HEK293 (cell line): Measurements from ENCODE around the gene GAST.

Experiments used
- GLIS1 ChIP-seq: fragments of 450-650 bp; formaldehyde crosslinking; IDR thresholded peaks from 2 replicates; pipeline ENCODE4 v1.5.1; 2016; ENCODE audit warnings: missing biosample characterization, missing genetic modification characterization
- GLIS2 ChIP-seq: fragments of 450-650 bp; formaldehyde crosslinking; IDR thresholded peaks from 2 replicates; pipeline ENCODE4 v1.5.1; 2016; ENCODE audit warnings: missing biosample characterization, missing genetic modification characterization
- KLF16 ChIP-seq: fragments of 450-650 bp; formaldehyde crosslinking; IDR thresholded peaks from 2 replicates; pipeline ENCODE4 v1.5.1; 2017; ENCODE audit warnings: missing biosample characterization, missing genetic modification characterization
- KLF8 ChIP-seq: fragments of 450-650 bp; formaldehyde crosslinking; IDR thresholded peaks from 2 replicates; pipeline ENCODE4 v1.5.1; 2016; ENCODE audit warnings: missing biosample characterization, missing genetic modification characterization
- PRDM1 ChIP-seq: fragments of 450-650 bp; formaldehyde crosslinking; IDR thresholded peaks from 2 replicates; pipeline ENCODE4; 2016; ENCODE audit warnings: missing biosample characterization, missing genetic modification characterization
- ZBTB1 ChIP-seq: fragments of 450-650 bp; formaldehyde crosslinking; IDR thresholded peaks from 2 replicates; pipeline ENCODE4 v1.5.1; 2016; ENCODE audit warnings: missing biosample characterization, missing genetic modification characterization
- ZBTB17 ChIP-seq: fragments of 450-650 bp; formaldehyde crosslinking; IDR thresholded peaks from 2 replicates; pipeline ENCODE4 v1.5.1; 2016; ENCODE audit warnings: missing biosample characterization, missing genetic modification characterization
- ZBTB8A ChIP-seq: fragments of 450-650 bp; formaldehyde crosslinking; IDR thresholded peaks from 2 replicates; pipeline ENCODE4 v1.5.1; 2016; ENCODE audit warnings: missing biosample characterization, missing genetic modification characterization
- ZFP69B ChIP-seq: fragments of 450-650 bp; formaldehyde crosslinking; IDR thresholded peaks from 2 replicates; pipeline ENCODE4 v1.5.1; 2016; ENCODE audit warnings: missing biosample characterization, missing genetic modification characterization
- ZNF2 ChIP-seq: fragments of 450-650 bp; formaldehyde crosslinking; IDR thresholded peaks from 2 replicates; pipeline ENCODE4 v1.5.1; 2016; ENCODE audit warnings: missing biosample characterization, missing genetic modification characterization
- ZNF335 ChIP-seq: fragments of 450-650 bp; formaldehyde crosslinking; conservative IDR thresholded peaks from 2 replicates; pipeline ENCODE4 v1.5.1; 2016; ENCODE audit warnings: missing biosample characterization, missing genetic modification characterization
- ZNF394 ChIP-seq: fragments of 450-650 bp; formaldehyde crosslinking; IDR thresholded peaks from 2 replicates; pipeline ENCODE4 v1.5.1; 2016; ENCODE audit warnings: missing biosample characterization, missing genetic modification characterization, mild to moderate bottlenecking, moderate library complexity, borderline replicate concordance
- ZNF404 ChIP-seq: fragments of 450-650 bp; formaldehyde crosslinking; IDR thresholded peaks from 2 replicates; pipeline ENCODE4 v1.5.1; 2017; ENCODE audit warnings: missing biosample characterization, missing genetic modification characterization
- ZNF558 ChIP-seq: fragments of 450-650 bp; formaldehyde crosslinking; IDR thresholded peaks from 2 replicates; pipeline ENCODE4 v1.5.1; 2016; ENCODE audit warnings: missing biosample characterization, missing genetic modification characterization
- ZNF560 ChIP-seq: fragments of 450-650 bp; formaldehyde crosslinking; IDR thresholded peaks from 2 replicates; pipeline ENCODE4 v1.5.1; 2017; ENCODE audit warnings: missing biosample characterization, missing genetic modification characterization, borderline replicate concordance
- ZNF660 ChIP-seq: fragments of 450-650 bp; IDR thresholded peaks from 2 replicates; pipeline ENCODE4 v1.5.1; 2018; ENCODE audit warnings: missing biosample characterization, mild to moderate bottlenecking, missing genetic modification characterization
- ZXDB ChIP-seq: fragments of 450-650 bp; formaldehyde crosslinking; IDR thresholded peaks from 2 replicates; pipeline ENCODE4 v1.5.1; 2016; ENCODE audit warnings: missing biosample characterization, missing genetic modification characterization
- TF ChIP-seq, protein P1 (sequence below): fragments of 450-650 bp; formaldehyde crosslinking; conservative IDR thresholded peaks from 2 replicates; pipeline ENCODE4 v1.5.1; 2016; ENCODE audit warnings: low read depth, missing biosample characterization, missing genetic modification characterization
- TF ChIP-seq, protein P2 (sequence below): fragments of 450-650 bp; formaldehyde crosslinking; IDR thresholded peaks from 2 replicates; pipeline ENCODE4 v1.5.0; 2017; ENCODE audit warnings: missing biosample characterization, missing genetic modification characterization, borderline replicate concordance
- TF ChIP-seq, protein P3 (sequence below): fragments of 450-650 bp; formaldehyde crosslinking; IDR thresholded peaks from 2 replicates; pipeline ENCODE4 v1.5.1; 2016; ENCODE audit warnings: missing biosample characterization, missing genetic modification characterization
- TF ChIP-seq, protein P4 (sequence below): fragments of 450-650 bp; formaldehyde crosslinking; IDR thresholded peaks from 2 replicates; pipeline ENCODE4 v1.5.1; 2016; ENCODE audit warnings: missing biosample characterization, missing genetic modification characterization
- TF ChIP-seq, protein P5 (sequence below): fragments of 450-650 bp; formaldehyde crosslinking; IDR thresholded peaks from 2 replicates; pipeline ENCODE4 v1.5.1; 2016; ENCODE audit warnings: missing biosample characterization, missing genetic modification characterization
- TF ChIP-seq, protein P6 (sequence below): fragments of 450-650 bp; formaldehyde crosslinking; IDR thresholded peaks from 2 replicates; pipeline ENCODE4 v1.5.1; 2016; ENCODE audit warnings: missing biosample characterization, missing genetic modification characterization

GAST gene

DNA sequence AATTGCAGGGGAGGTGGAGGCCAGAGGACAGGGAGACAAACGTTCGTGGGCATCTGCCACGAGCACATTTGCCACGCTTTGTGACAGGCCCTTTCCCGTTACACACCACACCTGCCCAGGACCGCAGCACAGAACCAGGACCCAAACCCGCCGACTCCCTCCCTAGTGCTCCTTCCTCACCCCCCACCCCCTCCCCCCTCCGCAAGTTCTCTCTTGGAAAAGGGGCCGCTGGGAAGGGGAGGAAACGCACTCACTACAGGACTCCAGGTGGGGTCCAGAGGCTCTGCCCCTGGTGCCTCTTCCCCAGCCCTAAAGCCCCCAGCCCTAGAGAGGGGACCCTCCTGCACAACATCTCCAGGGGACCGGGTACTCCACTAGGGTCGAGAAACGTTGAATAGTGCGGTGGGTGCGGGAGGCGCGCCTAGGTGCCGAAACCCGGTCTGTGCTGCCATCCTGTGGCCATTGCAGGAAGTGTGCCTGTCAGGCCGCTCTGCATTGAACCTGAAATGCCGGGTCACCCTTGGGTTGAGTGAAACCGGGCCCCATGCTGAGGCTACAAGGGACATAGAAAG lies 45.3 kb upstream of the GAST start (continued):
- TF ChIP-seq, protein P1, sequence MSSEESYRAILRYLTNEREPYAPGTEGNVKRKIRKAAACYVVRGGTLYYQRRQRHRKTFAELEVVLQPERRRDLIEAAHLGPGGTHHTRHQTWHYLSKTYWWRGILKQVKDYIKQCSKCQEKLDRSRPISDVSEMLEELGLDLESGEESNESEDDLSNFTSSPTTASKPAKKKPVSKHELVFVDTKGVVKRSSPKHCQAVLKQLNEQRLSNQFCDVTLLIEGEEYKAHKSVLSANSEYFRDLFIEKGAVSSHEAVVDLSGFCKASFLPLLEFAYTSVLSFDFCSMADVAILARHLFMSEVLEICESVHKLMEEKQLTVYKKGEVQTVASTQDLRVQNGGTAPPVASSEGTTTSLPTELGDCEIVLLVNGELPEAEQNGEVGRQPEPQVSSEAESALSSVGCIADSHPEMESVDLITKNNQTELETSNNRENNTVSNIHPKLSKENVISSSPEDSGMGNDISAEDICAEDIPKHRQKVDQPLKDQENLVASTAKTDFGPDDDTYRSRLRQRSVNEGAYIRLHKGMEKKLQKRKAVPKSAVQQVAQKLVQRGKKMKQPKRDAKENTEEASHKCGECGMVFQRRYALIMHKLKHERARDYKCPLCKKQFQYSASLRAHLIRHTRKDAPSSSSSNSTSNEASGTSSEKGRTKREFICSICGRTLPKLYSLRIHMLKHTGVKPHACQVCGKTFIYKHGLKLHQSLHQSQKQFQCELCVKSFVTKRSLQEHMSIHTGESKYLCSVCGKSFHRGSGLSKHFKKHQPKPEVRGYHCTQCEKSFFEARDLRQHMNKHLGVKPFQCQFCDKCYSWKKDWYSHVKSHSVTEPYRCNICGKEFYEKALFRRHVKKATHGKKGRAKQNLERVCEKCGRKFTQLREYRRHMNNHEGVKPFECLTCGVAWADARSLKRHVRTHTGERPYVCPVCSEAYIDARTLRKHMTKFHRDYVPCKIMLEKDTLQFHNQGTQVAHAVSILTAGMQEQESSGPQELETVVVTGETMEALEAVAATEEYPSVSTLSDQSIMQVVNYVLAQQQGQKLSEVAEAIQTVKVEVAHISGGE (tag by site-specific recombination), result no peak
- TF ChIP-seq GLIS2 (tag by site-specific recombination), result peak; percentile 80
- TF ChIP-seq ZNF558 (tag by site-specific recombination), result no peak
- TF ChIP-seq, protein P2, sequence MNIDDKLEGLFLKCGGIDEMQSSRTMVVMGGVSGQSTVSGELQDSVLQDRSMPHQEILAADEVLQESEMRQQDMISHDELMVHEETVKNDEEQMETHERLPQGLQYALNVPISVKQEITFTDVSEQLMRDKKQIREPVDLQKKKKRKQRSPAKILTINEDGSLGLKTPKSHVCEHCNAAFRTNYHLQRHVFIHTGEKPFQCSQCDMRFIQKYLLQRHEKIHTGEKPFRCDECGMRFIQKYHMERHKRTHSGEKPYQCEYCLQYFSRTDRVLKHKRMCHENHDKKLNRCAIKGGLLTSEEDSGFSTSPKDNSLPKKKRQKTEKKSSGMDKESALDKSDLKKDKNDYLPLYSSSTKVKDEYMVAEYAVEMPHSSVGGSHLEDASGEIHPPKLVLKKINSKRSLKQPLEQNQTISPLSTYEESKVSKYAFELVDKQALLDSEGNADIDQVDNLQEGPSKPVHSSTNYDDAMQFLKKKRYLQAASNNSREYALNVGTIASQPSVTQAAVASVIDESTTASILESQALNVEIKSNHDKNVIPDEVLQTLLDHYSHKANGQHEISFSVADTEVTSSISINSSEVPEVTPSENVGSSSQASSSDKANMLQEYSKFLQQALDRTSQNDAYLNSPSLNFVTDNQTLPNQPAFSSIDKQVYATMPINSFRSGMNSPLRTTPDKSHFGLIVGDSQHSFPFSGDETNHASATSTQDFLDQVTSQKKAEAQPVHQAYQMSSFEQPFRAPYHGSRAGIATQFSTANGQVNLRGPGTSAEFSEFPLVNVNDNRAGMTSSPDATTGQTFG (tag by site-specific recombination), result no peak
- TF ChIP-seq ZXDB (tag by site-specific recombination), result no peak
- peak; percentile 83 for TF ChIP-seq ZBTB1
- TF ChIP-seq KLF8 (tag by site-specific recombination), result 0 out of 2 replicates have a peak, but pooled peaks have one; percentile 48
- TF ChIP-seq, protein P3, sequence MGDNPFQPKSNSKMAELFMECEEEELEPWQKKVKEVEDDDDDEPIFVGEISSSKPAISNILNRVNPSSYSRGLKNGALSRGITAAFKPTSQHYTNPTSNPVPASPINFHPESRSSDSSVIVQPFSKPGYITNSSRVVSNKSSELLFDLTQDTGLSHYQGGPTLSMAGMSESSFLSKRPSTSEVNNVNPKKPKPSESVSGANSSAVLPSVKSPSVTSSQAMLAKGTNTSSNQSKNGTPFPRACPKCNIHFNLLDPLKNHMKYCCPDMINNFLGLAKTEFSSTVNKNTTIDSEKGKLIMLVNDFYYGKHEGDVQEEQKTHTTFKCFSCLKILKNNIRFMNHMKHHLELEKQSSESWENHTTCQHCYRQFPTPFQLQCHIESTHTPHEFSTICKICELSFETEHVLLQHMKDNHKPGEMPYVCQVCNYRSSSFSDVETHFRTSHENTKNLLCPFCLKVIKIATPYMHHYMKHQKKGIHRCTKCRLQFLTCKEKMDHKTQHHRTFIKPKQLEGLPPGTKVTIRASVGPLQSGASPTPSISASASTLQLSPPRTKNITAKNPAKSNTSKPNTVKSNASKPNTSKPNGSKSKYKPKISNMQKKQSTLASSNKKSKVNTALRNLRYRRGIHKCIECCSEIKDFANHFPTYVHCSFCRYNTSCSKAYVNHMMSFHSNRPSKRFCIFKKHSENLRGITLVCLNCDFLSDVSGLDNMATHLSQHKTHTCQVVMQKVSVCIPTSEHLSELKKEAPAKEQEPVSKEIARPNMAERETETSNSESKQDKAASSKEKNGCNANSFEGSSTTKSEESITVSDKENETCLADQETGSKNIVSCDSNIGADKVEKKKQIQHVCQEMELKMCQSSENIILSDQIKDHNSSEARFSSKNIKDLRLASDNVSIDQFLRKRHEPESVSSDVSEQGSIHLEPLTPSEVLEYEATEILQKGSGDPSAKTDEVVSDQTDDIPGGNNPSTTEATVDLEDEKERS (tag by site-specific recombination), result no peak
- peak; percentile 51 for TF ChIP-seq ZBTB17
- TF ChIP-seq, protein P4, sequence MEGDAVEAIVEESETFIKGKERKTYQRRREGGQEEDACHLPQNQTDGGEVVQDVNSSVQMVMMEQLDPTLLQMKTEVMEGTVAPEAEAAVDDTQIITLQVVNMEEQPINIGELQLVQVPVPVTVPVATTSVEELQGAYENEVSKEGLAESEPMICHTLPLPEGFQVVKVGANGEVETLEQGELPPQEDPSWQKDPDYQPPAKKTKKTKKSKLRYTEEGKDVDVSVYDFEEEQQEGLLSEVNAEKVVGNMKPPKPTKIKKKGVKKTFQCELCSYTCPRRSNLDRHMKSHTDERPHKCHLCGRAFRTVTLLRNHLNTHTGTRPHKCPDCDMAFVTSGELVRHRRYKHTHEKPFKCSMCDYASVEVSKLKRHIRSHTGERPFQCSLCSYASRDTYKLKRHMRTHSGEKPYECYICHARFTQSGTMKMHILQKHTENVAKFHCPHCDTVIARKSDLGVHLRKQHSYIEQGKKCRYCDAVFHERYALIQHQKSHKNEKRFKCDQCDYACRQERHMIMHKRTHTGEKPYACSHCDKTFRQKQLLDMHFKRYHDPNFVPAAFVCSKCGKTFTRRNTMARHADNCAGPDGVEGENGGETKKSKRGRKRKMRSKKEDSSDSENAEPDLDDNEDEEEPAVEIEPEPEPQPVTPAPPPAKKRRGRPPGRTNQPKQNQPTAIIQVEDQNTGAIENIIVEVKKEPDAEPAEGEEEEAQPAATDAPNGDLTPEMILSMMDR (tag by site-specific recombination), result peak; percentile 94
- TF ChIP-seq ZBTB8A (tag by site-specific recombination), result no peak
- no peak for TF ChIP-seq KLF16
- TF ChIP-seq ZNF2, result peak; percentile 66; the same call in 1 of the 2 replicates
- TF ChIP-seq GLIS1, result peak; percentile 75; the same call in 1 of the 2 replicates
- TF ChIP-seq ZNF335 (tag by site-specific recombination), result peak; percentile 82; the same call in 1 of the 2 replicates
- TF ChIP-seq, protein P5, sequence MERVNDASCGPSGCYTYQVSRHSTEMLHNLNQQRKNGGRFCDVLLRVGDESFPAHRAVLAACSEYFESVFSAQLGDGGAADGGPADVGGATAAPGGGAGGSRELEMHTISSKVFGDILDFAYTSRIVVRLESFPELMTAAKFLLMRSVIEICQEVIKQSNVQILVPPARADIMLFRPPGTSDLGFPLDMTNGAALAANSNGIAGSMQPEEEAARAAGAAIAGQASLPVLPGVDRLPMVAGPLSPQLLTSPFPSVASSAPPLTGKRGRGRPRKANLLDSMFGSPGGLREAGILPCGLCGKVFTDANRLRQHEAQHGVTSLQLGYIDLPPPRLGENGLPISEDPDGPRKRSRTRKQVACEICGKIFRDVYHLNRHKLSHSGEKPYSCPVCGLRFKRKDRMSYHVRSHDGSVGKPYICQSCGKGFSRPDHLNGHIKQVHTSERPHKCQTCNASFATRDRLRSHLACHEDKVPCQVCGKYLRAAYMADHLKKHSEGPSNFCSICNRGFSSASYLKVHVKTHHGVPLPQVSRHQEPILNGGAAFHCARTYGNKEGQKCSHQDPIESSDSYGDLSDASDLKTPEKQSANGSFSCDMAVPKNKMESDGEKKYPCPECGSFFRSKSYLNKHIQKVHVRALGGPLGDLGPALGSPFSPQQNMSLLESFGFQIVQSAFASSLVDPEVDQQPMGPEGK (tag by site-specific recombination), result peak; percentile 79
- TF ChIP-seq ZNF560 (tag by site-specific recombination), result no peak
- TF ChIP-seq ZNF394 (tag by site-specific recombination), result peak; percentile 80; the same call in 1 of the 2 replicates
- TF ChIP-seq ZNF404 (tag by site-specific recombination), result no peak
- TF ChIP-seq PRDM1 (tag by site-specific recombination), result 0 out of 2 replicates have a peak, but pooled peaks have one; percentile 65
- 0 out of 2 replicates have a peak, but pooled peaks have one; percentile 37 for TF ChIP-seq ZNF660 (tag by site-specific recombination)
- TF ChIP-seq, protein P6, sequence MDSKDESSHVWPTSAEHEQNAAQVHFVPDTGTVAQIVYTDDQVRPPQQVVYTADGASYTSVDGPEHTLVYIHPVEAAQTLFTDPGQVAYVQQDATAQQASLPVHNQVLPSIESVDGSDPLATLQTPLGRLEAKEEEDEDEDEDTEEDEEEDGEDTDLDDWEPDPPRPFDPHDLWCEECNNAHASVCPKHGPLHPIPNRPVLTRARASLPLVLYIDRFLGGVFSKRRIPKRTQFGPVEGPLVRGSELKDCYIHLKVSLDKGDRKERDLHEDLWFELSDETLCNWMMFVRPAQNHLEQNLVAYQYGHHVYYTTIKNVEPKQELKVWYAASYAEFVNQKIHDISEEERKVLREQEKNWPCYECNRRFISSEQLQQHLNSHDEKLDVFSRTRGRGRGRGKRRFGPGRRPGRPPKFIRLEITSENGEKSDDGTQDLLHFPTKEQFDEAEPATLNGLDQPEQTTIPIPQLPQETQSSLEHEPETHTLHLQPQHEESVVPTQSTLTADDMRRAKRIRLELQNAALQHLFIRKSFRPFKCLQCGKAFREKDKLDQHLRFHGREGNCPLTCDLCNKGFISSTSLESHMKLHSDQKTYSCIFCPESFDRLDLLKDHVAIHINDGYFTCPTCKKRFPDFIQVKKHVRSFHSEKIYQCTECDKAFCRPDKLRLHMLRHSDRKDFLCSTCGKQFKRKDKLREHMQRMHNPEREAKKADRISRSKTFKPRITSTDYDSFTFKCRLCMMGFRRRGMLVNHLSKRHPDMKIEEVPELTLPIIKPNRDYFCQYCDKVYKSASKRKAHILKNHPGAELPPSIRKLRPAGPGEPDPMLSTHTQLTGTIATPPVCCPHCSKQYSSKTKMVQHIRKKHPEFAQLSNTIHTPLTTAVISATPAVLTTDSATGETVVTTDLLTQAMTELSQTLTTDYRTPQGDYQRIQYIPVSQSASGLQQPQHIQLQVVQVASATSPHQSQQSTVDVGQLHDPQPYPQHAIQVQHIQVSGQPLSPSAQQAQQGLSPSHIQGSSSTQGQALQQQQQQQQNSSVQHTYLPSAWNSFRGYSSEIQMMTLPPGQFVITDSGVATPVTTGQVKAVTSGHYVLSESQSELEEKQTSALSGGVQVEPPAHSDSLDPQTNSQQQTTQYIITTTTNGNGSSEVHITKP (tag by site-specific recombination), result peak; percentile 42; the same call in 1 of the 2 replicates
- TF ChIP-seq ZFP69B (tag by site-specific recombination), result 0 out of 2 replicates have a peak, but pooled peaks have one; percentile 56
